GM23248 (cell line): ENCODE data around the gene EME2. TPM values are rescaled to one million over a fixed set of nuclear protein-coding genes. Genes with fewer than 3 reads are reported as not detected.
A peak's percentile ranks its signal among the peaks of the same experiment; 100 is the strongest.

Experiments
- DNase-seq: peaks from one replicate; pipeline ENCODE4 v3.0.0-alpha.2; 2015
- H2AFZ ChIP-seq: fragments of 200-600 bp; sonication (generic); 2 replicates; pipeline ENCODE4 v1.6.1; 2016; ENCODE audit warnings: antibody characterized with exemption
- H3F3A ChIP-seq: fragments of 200-600 bp; sonication (generic); 2 replicates; pipeline ENCODE4 v1.6.1; 2016; ENCODE audit warnings: mild to moderate bottlenecking, antibody characterized with exemption, mixed run types; ENCODE audit not compliant: insufficient read depth
- H3K27ac ChIP-seq: fragments of 200-600 bp; sonication (generic); 2 replicates; pipeline ENCODE4 v1.5.1; 2016; ENCODE audit warnings: mild to moderate bottlenecking
- H3K27me3 ChIP-seq: fragments of 200-600 bp; sonication (generic); replicated peaks from 2 replicates; pipeline ENCODE4 v1.6.1; 2016; ENCODE audit warnings: mild to moderate bottlenecking; ENCODE audit not compliant: insufficient read depth
- H3K36me3 ChIP-seq: fragments of 200-600 bp; sonication (generic); 2 replicates; pipeline ENCODE4 v1.6.1; 2016; ENCODE audit warnings: low read depth, mild to moderate bottlenecking
- H3K4me1 ChIP-seq: fragments of 200-600 bp; sonication (generic); 2 replicates; pipeline ENCODE4 v1.6.1; 2016; ENCODE audit warnings: mild to moderate bottlenecking; ENCODE audit not compliant: insufficient read depth
- H3K4me2 ChIP-seq: fragments of 200-600 bp; sonication (generic); one replicate; pipeline ENCODE4 v1.6.1; 2016; ENCODE audit warnings: mild to moderate bottlenecking; ENCODE audit not compliant: unreplicated experiment
- H3K4me3 ChIP-seq: fragments of 200-600 bp; sonication (generic); 2 replicates; pipeline ENCODE4 v1.5.1; 2016; ENCODE audit warnings: mild to moderate bottlenecking
- H3K79me2 ChIP-seq: fragments of 200-600 bp; sonication (generic); 2 replicates; pipeline ENCODE4 v1.6.1; 2016; ENCODE audit warnings: mild to moderate bottlenecking; ENCODE audit not compliant: insufficient read depth
- H3K9ac ChIP-seq: fragments of 200-600 bp; sonication (generic); 2 replicates; pipeline ENCODE4 v1.6.1; 2016; ENCODE audit warnings: mild to moderate bottlenecking
- H3K9me2 ChIP-seq: fragments of 200-600 bp; sonication (generic); 2 replicates; pipeline ENCODE4 v1.6.1; 2016; ENCODE audit warnings: mixed run types, mild to moderate bottlenecking, moderate library complexity; ENCODE audit not compliant: insufficient read depth
- H3K9me3 ChIP-seq: fragments of 200-600 bp; sonication (generic); one replicate; pipeline ENCODE4 v1.6.1; 2017; ENCODE audit warnings: low read depth
- H4K20me1 ChIP-seq: fragments of 200-600 bp; sonication (generic); 2 replicates; pipeline ENCODE4 v1.6.0; 2016; ENCODE audit not compliant: insufficient read depth
- EZH2 ChIP-seq: fragments of 200-600 bp; sonication (generic); IDR thresholded peaks from 2 replicates; pipeline ENCODE4 v1.6.1; 2018; ENCODE audit warnings: antibody characterized with exemption, mild to moderate bottlenecking; ENCODE audit not compliant: insufficient read depth, poor library complexity, severe bottlenecking
- EZH2phosphoT487 ChIP-seq: fragments of 200-600 bp; sonication (generic); IDR thresholded peaks from 2 replicates; pipeline ENCODE4 v1.6.1; 2018; ENCODE audit warnings: antibody characterized with exemption, moderate library complexity, mild to moderate bottlenecking, low read depth; ENCODE audit not compliant: insufficient read depth
- WGBS, 2 experiments: methylation state at CpG; one replicate each; pipeline ENCODE4 v1.1.6; 2015 to 2017; ENCODE audit warnings: low lambda C conversion rate in 2 of 2, low coverage in 1 of 2; ENCODE audit errors: missing lambda C conversion rate in 2 of 2; 5-methylcytosine and 5-hydroxymethylcytosine counted together
- in situ Hi-C: fragments of 300-500 bp; cut with MboI; formaldehyde crosslinking; loops from 2 replicates; pipeline ENCODE4 v1.15.0; 2020
- polyA plus RNA-seq: library from polyadenylated mRNA; unstranded; fragments of >200 nt; fragmentation: Nextera tagmentation; extraction: Ambion mirVana; gene quantifications from 2 replicates; pipeline ENCODE4 v1.2.1, GENCODE V29; 2016
- total RNA-seq: library from RNA; depleted of rRNA; stranded (reverse); fragments of >200 nt; shearing (Covaris generic); gene quantifications from 2 replicates; pipeline ENCODE4 v1.2.3, GENCODE V29; 2014

The EME2 gene
- total and polyA plus RNA-seq, 2 experiments from 2014 or later = 3.1 to 9.3 TPM

GRCh38 chr16:1809281-1809801 is 36.7 kb downstream of the EME2 start:
- 82 to 83% methylated on average over 24 to 28 of the region's 28 CpGs for WGBS, 2 experiments
- Histone ChIP-seq H3K27me3 (no peaks in the 10 kb centered on the region), H3K9me2 (no peaks in the 10 kb centered on the region), H3K4me2 (no peak overlapping the region), H3K4me1 (no peaks in the 10 kb centered on the region), H3K79me2 (no peaks in the 10 kb centered on the region), H3K4me3 (no peak overlapping the region), H3K9me3 (no peaks in the 10 kb centered on the region), H4K20me1 (no peaks in the 10 kb centered on the region), H2AFZ (no peak overlapping the region), H3K36me3 (no peaks in the 10 kb centered on the region), H3F3A (peaks cover 7% of the 10 kb centered on the region), H3K9ac (no peak overlapping the region), H3K27ac (no peak overlapping the region)
- TF ChIP-seq EZH2phosphoT487 (no peak), EZH2 (no peak)
- no peak for DNase-seq
- in situ Hi-C loops = no loop called here

GRCh38 chr16:1810106-1810505 is 37.5 kb downstream of the EME2 start:
- Histone ChIP-seq H3K27ac (no peak overlapping the region), H3K9me2 (no peaks in the 10 kb centered on the region), H3K9me3 (no peaks in the 10 kb centered on the region), H3K4me1 (no peaks in the 10 kb centered on the region), H3K79me2 (no peaks in the 10 kb centered on the region), H2AFZ (no peak overlapping the region), H3K27me3 (no peaks in the 10 kb centered on the region), H4K20me1 (no peaks in the 10 kb centered on the region), H3K4me3 (no peak overlapping the region), H3K9ac (no peak overlapping the region), H3K36me3 (no peaks in the 10 kb centered on the region), H3F3A (peaks cover 7% of the 10 kb centered on the region), H3K4me2 (no peak overlapping the region)
- no peak for DNase-seq
- in situ Hi-C loops = no loop called here
- 91 to 93% methylated on average over 16 of the region's 16 CpGs for WGBS, 2 experiments
- TF ChIP-seq EZH2phosphoT487 (no peak), EZH2 (no peak)

- Histone ChIP-seq H2AFZ (no peak overlapping the region), H3K27me3 (no peaks in the 10 kb centered on the region), H3K4me2 (no peak overlapping the region), H3K36me3 (no peaks in the 10 kb centered on the region), H3K9me2 (no peaks in the 10 kb centered on the region), H3K9me3 (no peaks in the 10 kb centered on the region), H3K4me3 (no peak overlapping the region), H3K27ac (no peak overlapping the region), H3F3A (peaks cover 7% of the 10 kb centered on the region), H3K79me2 (no peaks in the 10 kb centered on the region), H3K4me1 (no peaks in the 10 kb centered on the region), H4K20me1 (no peaks in the 10 kb centered on the region), H3K9ac (no peak overlapping the region)
- TF ChIP-seq EZH2 (no peak), EZH2phosphoT487 (no peak)
- WGBS, 2 experiments = 89 to 93% methylated on average over 12 to 16 of the region's 16 CpGs
- in situ Hi-C loops = no loop called here
- no peak for DNase-seq
Observed at GRCh38 chr16:1810536-1810935, 37.9 kb downstream of the EME2 start.

GRCh38 chr16:1812732-1813163 is 40.1 kb downstream of the EME2 start:
- WGBS, 2 experiments = 32 to 33% methylated on average over 17 of the region's 17 CpGs

GRCh38 chr16:1815461-1815860 is 42.9 kb downstream of the EME2 start:
- WGBS, 2 experiments = 89 to 90% methylated on average over 11 of the region's 11 CpGs
- no peak for DNase-seq
- H3K36me3 ChIP-seq = no peaks in the 10 kb centered on the region; the same call in 1 of the 2 replicates
- H3K9me3 ChIP-seq = no peaks in the 10 kb centered on the region
- TF ChIP-seq EZH2 = no peak
- TF ChIP-seq EZH2phosphoT487 = no peak
- H3K79me2 ChIP-seq = no peaks in the 10 kb centered on the region
- no peak overlapping the region for H3K4me3 ChIP-seq
- H3K4me1 ChIP-seq = no peaks in the 10 kb centered on the region
- no peaks in the 10 kb centered on the region for H3K9me2 ChIP-seq
- H3F3A ChIP-seq = peaks cover 7% of the 10 kb centered on the region
- H3K27me3 ChIP-seq = no peaks in the 10 kb centered on the region
- H3K4me2 ChIP-seq = no peak overlapping the region
- H3K9ac ChIP-seq = no peak overlapping the region
- H3K27ac ChIP-seq = no peak overlapping the region
- no peak overlapping the region for H2AFZ ChIP-seq
- no peaks in the 10 kb centered on the region for H4K20me1 ChIP-seq
- in situ Hi-C loops = no loop called here

More at GRCh38 chr16:1812732-1813163, 40.1 kb downstream of the EME2 start:
- in situ Hi-C loops = no loop called here
- H2AFZ ChIP-seq = no peak overlapping the region
- peaks cover 7% of the 10 kb centered on the region for H3F3A ChIP-seq
- H4K20me1 ChIP-seq = no peaks in the 10 kb centered on the region
- H3K79me2 ChIP-seq = no peaks in the 10 kb centered on the region
- no peak overlapping the region for H3K27ac ChIP-seq
- no peak overlapping the region for H3K4me3 ChIP-seq
- TF ChIP-seq EZH2phosphoT487 = no peak
- H3K9ac ChIP-seq = no peak overlapping the region
- no peaks in the 10 kb centered on the region; the same call in 1 of the 2 replicates for H3K36me3 ChIP-seq
- H3K9me3 ChIP-seq = no peaks in the 10 kb centered on the region
- peak overlapping the region; percentile 14 for H3K4me2 ChIP-seq
- no peaks in the 10 kb centered on the region for H3K4me1 ChIP-seq
- H3K9me2 ChIP-seq = no peaks in the 10 kb centered on the region
- DNase-seq = peak; percentile 80
- no peaks in the 10 kb centered on the region for H3K27me3 ChIP-seq
